ENCODE data around the gene EMC7.
"Not testable (repeated sequence)": the region's sequence is repeated elsewhere in the genome, so short reads cannot be mapped to it uniquely, and the experiment has no call there.

The EMC7 gene

GRCh38 chr15:34126522-34126921 lies 24.9 kb upstream of the EMC7 start:
- no peak for DNase-seq
- H3K27ac ChIP-seq = no peak overlapping the region

GRCh38 chr15:34125945-34126344 lies 24.3 kb upstream of the EMC7 start:
- Histone ChIP-seq H3K27me3 (peaks cover 0 to 3% of the 10 kb centered on the region in 2 donors), H3K9me3 (no peaks in the 10 kb centered on the region), H3K4me3 (no peak overlapping the region), H3K27ac (no peak overlapping the region), H3K36me3 (no peaks in the 10 kb centered on the region), H3K4me1 (no peaks in the 10 kb centered on the region)
- no peak for DNase-seq
- intact Hi-C loops (cut with DNase I; ENCODE audit: low total_unique reads) = no loop called here
- TF ChIP-seq, protein P1, sequence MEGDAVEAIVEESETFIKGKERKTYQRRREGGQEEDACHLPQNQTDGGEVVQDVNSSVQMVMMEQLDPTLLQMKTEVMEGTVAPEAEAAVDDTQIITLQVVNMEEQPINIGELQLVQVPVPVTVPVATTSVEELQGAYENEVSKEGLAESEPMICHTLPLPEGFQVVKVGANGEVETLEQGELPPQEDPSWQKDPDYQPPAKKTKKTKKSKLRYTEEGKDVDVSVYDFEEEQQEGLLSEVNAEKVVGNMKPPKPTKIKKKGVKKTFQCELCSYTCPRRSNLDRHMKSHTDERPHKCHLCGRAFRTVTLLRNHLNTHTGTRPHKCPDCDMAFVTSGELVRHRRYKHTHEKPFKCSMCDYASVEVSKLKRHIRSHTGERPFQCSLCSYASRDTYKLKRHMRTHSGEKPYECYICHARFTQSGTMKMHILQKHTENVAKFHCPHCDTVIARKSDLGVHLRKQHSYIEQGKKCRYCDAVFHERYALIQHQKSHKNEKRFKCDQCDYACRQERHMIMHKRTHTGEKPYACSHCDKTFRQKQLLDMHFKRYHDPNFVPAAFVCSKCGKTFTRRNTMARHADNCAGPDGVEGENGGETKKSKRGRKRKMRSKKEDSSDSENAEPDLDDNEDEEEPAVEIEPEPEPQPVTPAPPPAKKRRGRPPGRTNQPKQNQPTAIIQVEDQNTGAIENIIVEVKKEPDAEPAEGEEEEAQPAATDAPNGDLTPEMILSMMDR (IDR thresholded peaks at IDR 0.05) = no peak

More at GRCh38 chr15:34126522-34126921, 24.9 kb upstream of the EMC7 start:
- peaks cover 0 to 3% of the 10 kb centered on the region in 2 donors for H3K27me3 ChIP-seq
- intact Hi-C loops (cut with DNase I; ENCODE audit: low total_unique reads) = no loop called here
- no peaks in the 10 kb centered on the region for H3K36me3 ChIP-seq
- H3K9me3 ChIP-seq = no peaks in the 10 kb centered on the region
- no peaks in the 10 kb centered on the region for H3K4me1 ChIP-seq
- TF ChIP-seq, protein P1 (IDR thresholded peaks at IDR 0.05) = no peak
- H3K4me3 ChIP-seq = no peak overlapping the region

- no peaks in the 10 kb centered on the region for H3K36me3 ChIP-seq
- H3K4me1 ChIP-seq = no peaks in the 10 kb centered on the region
- intact Hi-C loops (cut with DNase I; ENCODE audit: low total_unique reads) = no loop called here
- DNase-seq = no peak
- H3K27ac ChIP-seq = no peak overlapping the region
- TF ChIP-seq, protein P1 (IDR thresholded peaks at IDR 0.05) = no peak
- H3K4me3 ChIP-seq = no peak overlapping the region
- H3K27me3 ChIP-seq = peaks cover 0 to 3% of the 10 kb centered on the region in 2 donors
- H3K9me3 ChIP-seq = no peaks in the 10 kb centered on the region
Observed at GRCh38 chr15:34124651-34125050, 23.0 kb upstream of the EMC7 start.

- TF ChIP-seq, protein P1 (IDR thresholded peaks at IDR 0.05) = no peak
- no peak for DNase-seq
- Histone ChIP-seq H3K9me3 (no peaks in the 10 kb centered on the region), H3K27me3 (peaks cover 0 to 3% of the 10 kb centered on the region in 2 donors), H3K36me3 (no peaks in the 10 kb centered on the region), H3K4me3 (no peak overlapping the region), H3K27ac (no peak overlapping the region), H3K4me1 (no peaks in the 10 kb centered on the region)
- intact Hi-C loops (cut with DNase I; ENCODE audit: low total_unique reads) = no loop called here
Observed at GRCh38 chr15:34122771-34123183, 21.1 kb upstream of the EMC7 start.

DNA sequence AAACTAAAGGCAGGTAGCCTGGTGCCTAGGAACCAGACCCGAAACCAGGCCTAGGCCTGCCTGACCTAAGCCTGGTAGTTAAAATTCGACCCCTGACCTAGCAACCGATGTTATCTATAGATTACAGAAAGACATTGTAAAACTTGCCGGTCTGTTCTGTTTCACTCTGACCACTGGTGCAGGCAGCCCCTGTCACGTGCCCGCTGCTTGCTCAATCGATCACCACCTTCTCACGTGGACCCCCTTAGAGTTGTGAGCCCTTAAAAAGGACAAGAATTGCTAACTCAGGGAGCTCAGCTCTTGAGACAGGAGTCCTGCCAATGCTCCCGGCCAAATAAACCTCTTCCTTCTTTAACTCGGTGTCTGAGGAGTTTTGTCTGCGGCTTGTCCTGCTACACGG lies 20.1 kb upstream of the EMC7 start:
- intact Hi-C loops (cut with DNase I; ENCODE audit: low total_unique reads) = not testable (repeated sequence)

GRCh38 chr15:34120420-34120819 lies 18.8 kb upstream of the EMC7 start:
- H3K27me3 ChIP-seq; H3K4me3 ChIP-seq; intact Hi-C loops (cut with DNase I; ENCODE audit: low total_unique reads); H3K4me1 ChIP-seq; H3K36me3 ChIP-seq; H3K9me3 ChIP-seq; H3K27ac ChIP-seq; DNase-seq: not testable (repeated sequence)

More for the DNA sequence above, 20.1 kb upstream of the EMC7 start:
- H3K9me3 ChIP-seq, H3K36me3 ChIP-seq, H3K4me1 ChIP-seq, DNase-seq, H3K27ac ChIP-seq, H3K27me3 ChIP-seq, H3K4me3 ChIP-seq: not testable (repeated sequence)

DNA sequence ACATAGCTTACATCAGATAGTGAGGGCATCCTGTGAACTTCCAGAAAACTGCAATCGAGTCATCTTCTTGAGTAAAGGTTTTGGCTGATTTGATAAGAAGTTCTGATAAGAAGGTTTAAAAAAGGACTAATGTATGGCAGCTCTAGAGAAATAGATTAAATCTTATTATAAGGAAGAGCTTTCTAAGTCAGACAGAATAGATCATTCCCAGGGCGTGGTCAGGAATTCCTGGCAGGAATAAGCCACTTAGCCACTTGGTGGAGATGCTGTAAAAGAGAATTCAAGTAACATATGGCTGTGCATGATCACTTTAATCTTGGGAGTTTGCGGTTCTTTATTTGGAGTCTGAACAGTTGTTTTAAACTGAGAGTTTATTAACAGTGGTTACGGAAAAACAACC lies 17.6 kb upstream of the EMC7 start:
- H3K27ac ChIP-seq = no peak overlapping the region
- H3K36me3 ChIP-seq = no peaks in the 10 kb centered on the region
- peaks cover 0 to 16% of the 10 kb centered on the region in 2 donors for H3K27me3 ChIP-seq
- intact Hi-C loops (cut with DNase I; ENCODE audit: low total_unique reads) = no loop called here
- no peak overlapping the region for H3K4me3 ChIP-seq
- H3K9me3 ChIP-seq = no peaks in the 10 kb centered on the region
- TF ChIP-seq, protein P1 (IDR thresholded peaks at IDR 0.05) = no peak
- DNase-seq = no peak
- H3K4me1 ChIP-seq = no peaks in the 10 kb centered on the region

Data from tibial artery (tissue), 4 donors.